HG02970 (cell line): ENCODE measurements around the gene AHR.
"Not testable (repeated sequence)": the region's sequence is repeated elsewhere in the genome, so short reads cannot be mapped to it uniquely, and the experiment has no call there.

Source experiments
- ATAC-seq: cut with Tn5 transposase; IDR thresholded peaks from one replicate; pipeline ENCODE4 v1.9.1; 2021; ENCODE audit warnings: mild to moderate bottlenecking, moderate library complexity, moderate number of reproducible peaks; ENCODE audit not compliant: unreplicated experiment, low FRiP score

The AHR gene

GRCh38 chr7:17336168-17336567 lies 37.7 kb downstream of the AHR start:
- no peak for ATAC-seq

- no peak for ATAC-seq
These were observed 40.7 kb downstream of the AHR start for GRCh38 chr7:17339139-17339538.

GRCh38 chr7:17339952-17340351 lies 41.5 kb downstream of the AHR start:
- ATAC-seq = no peak

- ATAC-seq = no peak
These were observed 42.2 kb downstream of the AHR start for GRCh38 chr7:17340655-17341054.

- no peak for ATAC-seq
These were observed 44.3 kb downstream of the AHR start for GRCh38 chr7:17342756-17343155.

GRCh38 chr7:17347401-17347800 lies 48.9 kb downstream of the AHR start:
- ATAC-seq = no peak

- ATAC-seq = not testable (repeated sequence)
These were observed 50.5 kb downstream of the AHR start for GRCh38 chr7:17348932-17349331.

GRCh38 chr7:17350321-17350720 lies 51.9 kb downstream of the AHR start:
- not testable (repeated sequence) for ATAC-seq

- not testable (repeated sequence) for ATAC-seq
These were observed 55.4 kb downstream of the AHR start for GRCh38 chr7:17353650-17354419.

GRCh38 chr7:17354473-17354872 lies 56.0 kb downstream of the AHR start:
- ATAC-seq = no peak

- no peak for ATAC-seq
These were observed 56.6 kb downstream of the AHR start for GRCh38 chr7:17355050-17355449.

- no peak for ATAC-seq
These were observed 59.5 kb downstream of the AHR start for GRCh38 chr7:17357952-17358351.

GRCh38 chr7:17359610-17360009 lies 61.2 kb downstream of the AHR start:
- no peak for ATAC-seq

GRCh38 chr7:17362439-17363105 lies 64.1 kb downstream of the AHR start:
- no peak for ATAC-seq

- ATAC-seq = no peak
These were observed 66.2 kb downstream of the AHR start for GRCh38 chr7:17364671-17365070.

GRCh38 chr7:17365775-17366174 lies 67.3 kb downstream of the AHR start:
- ATAC-seq = no peak

GRCh38 chr7:17367502-17367901 lies 69.0 kb downstream of the AHR start:
- no peak for ATAC-seq

GRCh38 chr7:17368856-17369524 lies 70.5 kb downstream of the AHR start:
- no peak for ATAC-seq

- no peak for ATAC-seq
These were observed 71.4 kb downstream of the AHR start for GRCh38 chr7:17369691-17370426.

- no peak for ATAC-seq
These were observed 72.6 kb downstream of the AHR start for GRCh38 chr7:17370901-17371585.
